Activated CD4-positive, alpha-beta T cell treated with anti-CD3 and anti-CD28 coated beads, Interleukin-2, Interleukin-4, amounts not matched to agents 100 ng/mL and 50 ng/mL, durations not matched to agents 16 hours and 8 hours (primary cell): ENCODE measurements around the gene TTC28.
A peak's percentile ranks its signal among the peaks of the same experiment; 100 is the strongest.
"Not testable (repeated sequence)": the region's sequence is repeated elsewhere in the genome, so short reads cannot be mapped to it uniquely, and the experiment has no call there.

Experiments
- DNase-seq: peaks from one replicate; pipeline ENCODE4 v3.0.0-alpha.2; 2020; ENCODE audit warnings: low spot score

TTC28 gene

DNA sequence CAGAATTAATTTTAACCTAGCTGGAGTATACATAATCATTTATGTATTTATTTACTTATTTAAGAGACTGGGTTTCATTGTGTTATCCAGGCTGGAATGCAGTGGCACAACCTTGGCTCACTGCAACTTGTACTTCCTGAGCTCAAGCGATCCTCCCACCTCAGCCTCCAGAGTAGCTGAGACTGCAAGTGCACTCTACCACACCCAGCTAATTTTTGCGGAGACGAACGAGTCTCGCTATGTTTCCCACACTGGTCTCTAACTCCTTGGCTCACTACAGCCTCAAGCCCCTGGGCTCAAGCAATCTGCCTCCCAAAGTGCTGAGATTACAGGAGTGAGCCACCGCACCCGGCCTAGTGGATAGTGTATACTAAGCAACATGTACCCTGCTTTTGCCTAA is 1.5 kb downstream of the TTC28 start:
- DNase-seq = not testable (repeated sequence)

DNA sequence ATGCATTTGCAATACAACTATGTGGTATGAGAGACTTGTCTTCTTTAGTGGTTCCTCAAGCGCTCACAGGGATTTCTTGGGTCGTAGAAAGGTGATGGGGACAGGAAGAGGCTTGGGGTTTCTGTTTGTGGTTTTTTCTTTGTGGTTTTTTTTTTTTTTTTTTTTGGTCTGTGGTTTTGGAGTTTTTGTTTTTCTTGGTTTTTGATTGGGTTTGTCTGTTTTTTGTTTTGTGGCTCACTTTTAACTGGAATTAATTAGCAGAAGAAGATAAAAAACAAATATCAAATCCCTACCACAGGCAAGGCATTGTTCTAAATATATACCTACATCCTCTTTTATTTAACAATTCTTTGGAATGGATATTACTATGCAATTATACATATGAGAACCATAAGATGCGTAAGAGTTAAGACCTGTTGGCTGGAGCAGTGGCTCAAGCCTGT is 5.5 kb downstream of the TTC28 start:
- DNase-seq = peak; percentile 62

DNA sequence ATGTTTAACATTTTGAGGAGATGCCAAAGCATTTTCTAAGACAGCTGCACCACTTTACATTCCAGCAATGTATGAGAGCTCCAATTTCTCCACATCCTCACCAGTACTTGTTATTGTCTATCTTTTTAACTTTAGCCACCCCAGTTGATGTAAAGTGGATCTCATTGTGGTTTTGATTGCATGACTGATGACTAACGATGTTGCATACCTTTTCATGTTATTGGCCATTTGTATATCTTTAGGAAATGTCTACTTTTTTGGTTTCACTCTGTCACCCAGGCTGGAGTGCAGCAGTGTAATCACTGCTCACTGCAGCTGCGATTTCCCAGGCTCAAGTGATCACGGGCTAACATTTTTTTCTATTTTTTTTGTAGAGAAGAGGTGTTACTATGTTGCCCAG is 8.9 kb downstream of the TTC28 start:
- DNase-seq = no peak

DNA sequence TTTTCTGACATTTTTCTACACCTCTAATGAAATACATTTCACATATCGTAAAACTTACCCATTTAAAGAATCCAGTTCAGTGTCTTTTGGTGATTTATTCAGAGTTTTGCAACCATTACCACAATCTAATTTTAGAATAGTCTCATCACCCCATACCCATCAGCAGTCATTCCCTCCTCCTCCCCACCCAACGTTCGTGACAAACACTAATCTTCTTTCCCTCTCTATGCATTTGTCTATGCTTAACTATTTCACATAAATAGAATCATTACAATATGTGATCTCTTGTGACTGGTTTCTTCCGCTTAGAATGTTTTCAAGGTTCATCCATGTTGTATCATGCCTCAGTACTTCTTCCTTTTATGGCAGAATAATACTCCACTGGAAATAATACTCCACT is 9.5 kb downstream of the TTC28 start:
- no peak for DNase-seq

DNA sequence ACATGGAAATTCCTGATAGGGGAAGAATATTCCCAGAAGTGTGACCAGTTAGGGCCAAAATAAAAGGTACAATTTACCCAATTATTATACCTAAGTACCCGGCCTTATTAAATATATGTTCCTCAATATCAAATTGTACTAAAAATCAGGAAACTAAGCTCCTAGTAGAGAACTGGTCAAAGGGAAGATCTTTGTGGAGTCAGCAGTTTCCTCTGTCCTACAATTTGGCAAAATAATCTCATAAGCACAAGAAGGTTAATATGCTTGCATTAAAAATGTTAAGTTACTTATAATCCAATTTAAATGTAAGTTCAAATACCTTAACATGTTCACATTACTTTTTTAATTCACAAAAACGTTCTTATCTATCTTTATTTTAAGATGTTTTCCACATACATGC is 10.3 kb downstream of the TTC28 start:
- no peak for DNase-seq

DNA sequence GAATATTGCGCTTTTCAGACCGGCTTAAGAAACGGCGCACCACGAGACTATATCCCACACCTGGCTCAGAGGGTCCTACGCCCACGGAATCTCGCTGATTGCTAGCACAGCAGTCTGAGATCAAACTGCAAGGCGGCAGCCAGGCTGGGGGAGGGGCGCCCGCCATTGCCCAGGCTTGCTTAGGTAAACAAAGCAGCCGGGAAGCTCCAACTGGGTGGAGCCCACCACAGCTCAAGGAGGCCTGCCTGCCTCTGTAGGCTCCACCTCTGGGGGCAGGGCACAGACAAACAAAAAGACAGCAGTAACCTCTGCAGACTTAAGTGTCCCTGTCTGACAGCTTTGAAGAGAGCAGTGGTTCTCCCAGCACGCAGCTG is 16.1 kb downstream of the TTC28 start:
- DNase-seq = not testable (repeated sequence)

DNA sequence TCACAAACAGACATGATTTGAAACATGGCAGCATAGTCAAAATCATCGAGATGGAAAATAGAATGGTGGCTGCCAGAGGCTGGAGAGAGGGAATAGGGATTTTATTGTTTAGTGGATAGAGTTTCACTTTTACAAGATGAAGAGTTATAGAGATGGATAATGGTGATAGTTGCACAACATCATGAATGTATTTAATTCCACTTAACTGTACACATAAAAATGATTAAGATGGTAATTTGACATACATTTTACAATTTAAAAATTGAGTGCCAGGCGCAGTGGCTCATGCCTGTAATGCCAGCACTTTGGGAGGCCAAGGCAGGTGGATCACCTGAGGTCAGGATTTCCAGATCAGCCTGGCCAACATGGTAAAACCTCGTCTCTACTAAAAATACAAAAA is 21.2 kb downstream of the TTC28 start:
- no peak for DNase-seq

DNA sequence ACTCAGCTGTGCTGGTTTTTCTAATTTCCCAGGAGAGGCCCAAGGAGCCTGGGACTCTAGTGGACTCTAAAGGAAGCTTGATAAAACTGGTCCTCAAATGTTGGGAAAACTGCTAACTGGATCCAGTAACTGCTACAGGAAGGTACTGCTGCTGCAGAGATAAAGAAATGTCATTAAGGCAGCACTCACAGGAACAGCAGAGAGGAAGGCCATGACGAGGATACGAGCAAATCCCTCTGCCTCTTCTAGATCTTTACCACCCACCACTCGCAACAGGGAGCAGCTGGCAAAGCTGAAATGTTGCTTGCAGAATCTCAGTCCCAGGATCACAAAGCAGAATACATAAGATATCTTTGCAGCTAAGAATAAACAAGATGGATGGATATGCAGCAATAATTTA is 23.5 kb downstream of the TTC28 start:
- no peak for DNase-seq

DNA sequence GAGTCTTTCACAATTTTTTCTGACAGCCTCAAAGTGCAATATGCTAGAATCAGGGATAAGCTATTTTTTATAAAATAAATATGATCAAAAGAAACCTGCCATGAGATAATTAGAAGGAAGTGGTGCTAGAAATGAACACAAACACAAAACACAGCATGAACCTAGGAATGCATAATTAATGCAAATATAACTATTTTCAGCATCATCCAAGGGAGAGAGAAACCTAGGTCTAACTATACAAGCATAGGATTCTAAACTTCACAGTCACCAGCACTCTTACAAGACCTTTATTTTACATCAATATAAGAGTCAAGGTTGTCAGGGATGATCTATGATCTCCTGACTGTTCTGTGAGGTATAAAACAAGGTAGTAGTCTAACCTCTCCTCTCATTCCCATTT is 29.2 kb downstream of the TTC28 start:
- DNase-seq = no peak

DNA sequence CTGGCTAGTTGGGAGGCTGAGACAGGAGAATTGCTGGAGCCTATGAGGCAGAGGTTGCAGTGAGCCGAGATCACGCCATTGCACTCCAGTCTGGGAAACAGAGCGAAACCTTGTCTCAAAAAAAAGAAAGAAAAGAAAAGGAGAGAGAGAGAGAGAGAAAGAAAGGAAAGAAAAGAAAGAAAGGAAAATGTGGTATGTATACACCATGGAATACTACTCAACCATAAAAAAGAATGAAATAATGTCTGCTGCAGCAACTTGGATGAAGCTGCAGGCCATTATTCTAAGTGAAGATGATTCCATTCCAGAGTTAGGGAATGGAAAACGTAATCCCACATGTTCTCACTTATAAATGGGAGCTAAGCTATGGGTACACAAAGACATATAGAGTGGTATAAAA is 30.8 kb downstream of the TTC28 start:
- no peak for DNase-seq

DNA sequence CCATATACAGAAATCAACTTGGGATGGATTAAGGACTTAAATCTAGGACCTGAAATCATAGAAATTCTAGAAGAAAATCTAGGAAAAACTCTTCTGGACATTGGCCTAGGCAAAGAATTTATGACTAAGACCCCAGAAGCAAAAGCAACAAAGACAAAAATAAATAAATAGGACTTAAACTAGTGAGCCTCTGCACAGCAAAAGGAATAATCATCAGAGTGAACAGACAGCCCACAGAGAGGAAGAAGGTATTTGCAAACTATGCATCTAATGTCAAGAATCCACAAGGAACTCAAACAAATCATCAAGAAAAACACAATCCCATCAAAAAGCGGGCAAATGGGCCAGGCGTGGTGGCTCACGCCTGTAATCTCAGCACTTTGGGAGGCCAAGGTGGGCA is 32.4 kb downstream of the TTC28 start:
- DNase-seq = no peak

DNA sequence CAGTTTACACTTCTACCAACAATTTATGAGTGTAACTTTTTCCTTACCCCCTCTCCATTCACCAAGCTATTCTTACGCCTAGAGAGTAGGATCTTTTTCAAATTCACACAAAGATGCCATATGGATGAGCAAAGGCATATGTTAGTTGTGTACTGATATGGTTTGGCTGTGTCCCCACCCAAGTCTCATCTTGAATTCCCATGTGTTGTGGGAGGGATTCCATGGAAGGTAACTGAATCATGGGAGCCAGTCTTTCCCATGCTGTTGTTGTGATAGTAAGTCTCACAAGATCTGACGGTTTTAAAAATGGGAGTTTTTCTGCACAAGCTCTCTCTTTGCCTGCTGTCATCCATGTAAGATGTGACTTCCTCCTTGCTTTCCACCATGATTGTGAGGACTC is 40.3 kb downstream of the TTC28 start:
- DNase-seq = no peak

DNA sequence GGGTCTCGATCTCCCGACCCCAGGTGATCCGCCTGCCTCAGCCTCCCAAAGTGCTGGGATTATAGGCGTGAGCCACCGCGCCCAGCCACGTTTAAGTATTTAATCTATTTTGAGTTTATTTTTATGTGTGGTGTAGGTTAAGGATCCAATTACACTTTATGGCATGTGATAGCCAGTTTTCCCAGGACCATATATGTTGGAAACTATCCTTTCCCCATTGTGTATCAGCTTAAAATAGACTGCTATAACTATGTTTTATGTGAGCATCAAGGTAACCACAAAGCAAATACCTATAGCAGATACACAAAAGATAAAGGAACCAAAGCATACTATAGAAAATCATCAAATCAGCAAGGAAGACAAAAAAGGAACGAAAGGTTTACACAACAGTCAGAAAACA is 42.4 kb downstream of the TTC28 start:
- DNase-seq = no peak

DNA sequence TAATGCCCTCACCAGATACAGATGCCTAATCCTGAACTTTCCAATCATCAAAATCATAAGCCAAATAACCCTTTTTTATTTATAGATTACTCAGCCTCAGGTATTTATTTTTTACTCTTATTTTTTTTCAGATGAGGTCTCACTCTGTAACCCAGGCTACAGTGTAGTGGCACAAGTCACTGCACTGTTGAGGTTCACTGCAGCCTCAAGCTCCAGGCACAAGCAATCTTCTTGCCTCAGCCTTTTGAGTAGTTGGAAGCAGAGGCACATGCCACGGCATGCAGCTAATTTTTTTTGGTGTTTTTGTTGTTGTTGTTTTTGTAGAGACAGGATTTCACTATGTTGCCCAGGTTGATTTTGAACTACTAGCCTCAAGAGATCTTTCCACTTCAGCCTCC is 49.5 kb downstream of the TTC28 start:
- DNase-seq = no peak

DNA sequence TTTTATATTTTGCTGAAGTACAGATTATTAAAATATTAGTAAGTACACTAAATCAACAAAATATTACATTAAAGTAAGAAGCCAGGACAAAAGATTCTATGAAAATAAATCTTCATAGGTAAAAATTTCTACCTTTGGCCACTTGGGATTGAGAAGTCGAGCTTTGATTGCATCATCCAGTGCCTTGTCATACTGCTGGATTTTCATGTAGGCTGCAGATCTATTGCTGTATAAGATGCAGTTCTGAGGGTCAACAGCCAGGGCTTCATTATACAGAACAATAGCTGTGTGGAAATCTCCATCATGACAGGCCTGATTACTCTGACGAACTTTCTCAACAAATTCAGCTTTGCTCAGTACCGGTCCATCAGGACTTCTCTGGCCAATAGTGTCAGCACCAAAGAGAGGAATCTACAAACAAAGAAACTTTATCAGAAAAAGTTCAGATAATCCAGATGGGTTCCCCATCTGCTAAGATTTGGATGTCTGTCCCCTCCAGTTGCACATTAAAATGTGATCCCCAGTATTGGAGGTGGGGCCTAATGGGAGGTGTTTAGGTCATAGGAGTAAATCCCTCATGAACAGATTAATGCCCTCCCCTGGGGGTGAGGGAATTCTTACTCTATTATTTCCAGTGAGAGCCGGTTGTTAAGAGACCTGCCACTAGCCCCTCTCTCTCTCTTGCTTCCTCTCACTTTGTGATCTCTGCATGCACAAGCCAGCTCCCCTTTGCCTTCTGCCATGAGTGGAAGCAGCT is 50.0 kb downstream of the TTC28 start:
- no peak for DNase-seq

DNA sequence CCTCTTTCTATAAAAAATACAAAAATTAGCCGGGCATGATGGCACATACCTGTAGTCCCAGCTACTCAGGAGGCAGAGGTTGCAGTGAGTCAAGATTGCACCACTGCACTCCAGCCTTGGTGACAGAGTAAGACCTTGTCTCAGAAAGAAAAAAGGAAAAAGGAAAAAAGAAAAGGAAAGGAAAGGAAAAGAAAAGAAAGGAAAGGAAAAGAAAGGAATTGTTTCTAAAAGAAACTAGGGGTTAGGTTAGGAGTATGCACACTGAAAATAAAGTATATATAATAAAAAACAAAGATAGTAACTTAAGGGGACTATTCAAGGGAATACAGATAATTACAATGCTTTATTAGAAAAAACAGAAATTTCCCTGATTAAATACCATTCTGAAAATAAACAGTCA is 50.9 kb downstream of the TTC28 start:
- DNase-seq = no peak

DNA sequence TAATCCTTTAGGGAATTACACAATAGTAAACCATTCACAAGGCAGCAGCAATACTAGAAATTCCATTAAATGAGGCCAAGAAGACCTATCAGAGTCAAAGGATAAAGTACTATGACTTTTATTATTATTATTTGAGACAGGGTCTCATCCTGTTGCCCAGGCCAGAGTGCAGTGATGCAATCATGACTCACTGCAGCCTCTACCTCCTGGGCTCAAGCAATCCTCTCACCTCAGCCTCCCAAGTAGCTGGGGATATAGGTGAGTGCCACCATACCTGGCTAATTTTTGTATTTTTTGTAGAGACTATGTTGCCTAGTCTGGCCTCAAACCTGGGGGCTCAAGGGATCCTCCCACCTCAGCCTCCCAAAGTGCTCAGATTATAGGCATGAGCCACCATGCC is 51.8 kb downstream of the TTC28 start:
- DNase-seq = no peak

DNA sequence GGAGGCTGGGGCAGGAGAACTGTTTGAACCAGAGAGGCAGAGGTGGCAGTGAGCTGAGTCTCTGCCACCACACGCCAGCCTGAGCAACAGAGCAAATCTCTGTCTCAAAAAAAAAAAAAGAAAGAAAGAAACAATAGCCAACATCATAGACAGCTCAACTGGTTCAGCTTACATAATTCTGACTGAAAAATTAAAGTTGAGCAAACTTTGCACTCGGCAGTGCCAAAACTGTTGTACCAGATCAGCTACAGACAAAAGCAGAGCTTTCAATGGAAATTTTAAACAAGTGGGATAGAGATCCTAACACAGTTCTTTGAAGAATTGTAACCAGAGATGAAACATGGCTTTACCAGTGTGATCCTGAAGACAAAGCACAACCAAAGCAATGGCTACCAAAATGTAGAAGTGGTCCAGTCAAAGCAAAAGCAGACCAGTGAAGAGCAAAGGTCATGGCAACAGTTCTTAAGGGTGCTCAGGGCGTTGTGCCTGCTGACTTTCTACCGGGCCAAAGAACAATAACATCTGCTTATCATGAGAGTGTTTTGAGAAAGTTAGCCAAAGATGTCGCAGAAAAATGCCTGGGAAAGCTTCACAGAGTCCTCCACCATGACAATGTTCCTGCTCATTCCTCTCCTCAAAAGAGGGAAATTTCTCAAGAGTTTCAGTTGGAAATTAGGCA is 59.3 kb downstream of the TTC28 start:
- DNase-seq = no peak

DNA sequence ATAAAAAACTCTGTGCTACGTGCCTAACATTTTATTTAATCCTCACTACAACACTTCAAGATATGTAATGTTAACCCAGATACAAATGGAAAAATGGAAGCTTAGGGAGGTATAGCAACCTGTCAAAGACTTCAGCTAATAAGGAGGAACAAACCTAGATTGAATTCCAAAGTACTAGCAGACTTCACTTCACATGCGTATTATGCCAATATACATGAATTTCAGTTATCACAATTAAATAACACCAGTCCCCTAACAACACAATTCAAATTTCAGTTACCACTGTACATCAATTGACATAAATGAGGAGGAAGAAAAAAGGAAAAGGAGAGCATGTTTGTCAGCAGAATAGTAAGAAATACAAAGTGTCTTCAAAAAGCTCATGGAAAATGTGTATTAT is 60.4 kb downstream of the TTC28 start:
- no peak for DNase-seq

DNA sequence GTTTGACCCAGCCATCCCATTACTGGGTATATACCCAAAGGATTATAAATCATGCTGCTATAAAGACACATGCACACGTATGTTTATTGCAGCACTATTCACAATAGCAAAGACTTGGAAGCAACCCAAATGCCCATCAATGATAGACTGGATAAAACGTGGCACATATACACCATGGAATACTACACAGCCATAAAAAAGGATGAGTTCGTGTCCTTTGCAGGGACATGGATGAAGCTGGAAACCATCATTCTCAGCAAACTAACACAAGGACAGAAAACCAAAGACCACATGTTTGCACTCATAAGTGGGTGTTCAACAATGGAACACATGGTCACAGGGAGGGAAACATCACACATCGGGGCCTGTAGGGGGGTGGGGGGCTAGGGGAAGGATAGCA is 64.2 kb downstream of the TTC28 start:
- not testable (repeated sequence) for DNase-seq

DNA sequence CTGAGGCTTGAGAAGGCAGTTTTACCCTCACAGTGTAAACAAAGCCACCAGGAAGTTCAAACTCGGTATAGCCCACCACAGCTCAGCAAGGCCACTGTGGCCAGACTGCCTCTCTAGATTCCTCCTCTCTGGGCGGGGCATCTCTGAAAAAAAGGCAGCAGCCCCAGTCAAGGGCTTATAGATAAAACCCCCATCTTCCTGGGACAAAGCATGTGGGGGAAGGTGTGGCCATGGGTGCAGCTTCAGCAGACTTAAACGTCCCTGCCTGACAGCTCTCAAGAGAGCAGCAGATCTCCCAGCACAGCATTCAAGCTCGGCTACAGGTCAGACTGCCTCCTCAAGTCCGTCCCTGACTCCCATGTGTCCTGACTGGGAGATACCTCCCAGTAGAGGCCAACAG is 69.7 kb downstream of the TTC28 start:
- DNase-seq = no peak

DNA sequence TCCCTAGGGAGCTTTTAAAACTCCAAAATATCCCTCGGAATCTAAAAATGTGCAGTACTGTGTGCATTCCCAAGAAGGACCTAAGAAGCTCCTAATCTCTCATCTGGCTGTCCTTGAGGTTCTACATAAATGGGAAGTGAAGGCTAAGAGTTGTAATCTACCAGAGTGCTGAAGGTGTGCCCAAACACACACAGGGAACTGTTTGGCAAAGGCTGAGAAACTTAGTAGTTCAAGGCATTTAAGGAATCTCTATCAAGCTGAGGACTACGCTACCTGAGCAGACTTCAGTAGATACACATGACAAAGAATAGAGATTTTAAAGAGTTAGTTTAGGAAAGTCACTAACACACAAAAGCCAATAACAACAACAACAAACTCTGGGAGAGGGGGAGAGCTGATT is 71.1 kb downstream of the TTC28 start:
- DNase-seq = no peak

DNA sequence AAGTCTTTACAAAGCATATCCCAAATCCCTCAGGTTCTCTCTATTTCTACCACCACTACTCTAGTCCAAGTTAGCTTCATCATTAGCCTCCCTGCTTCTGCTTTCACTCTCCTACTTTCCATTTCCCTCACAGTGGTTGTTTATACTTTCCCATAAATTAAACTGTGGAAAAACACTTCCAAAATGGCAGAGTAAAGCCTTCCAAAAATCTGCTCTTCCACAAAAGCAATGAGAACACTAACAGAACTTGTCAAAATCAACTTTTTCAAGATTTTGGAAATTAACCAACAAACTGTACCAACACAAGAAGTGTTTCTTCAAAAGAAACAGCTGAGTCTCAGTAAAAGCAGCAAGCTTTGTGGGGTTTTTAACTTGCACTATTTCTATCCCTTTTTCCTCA is 71.8 kb downstream of the TTC28 start:
- no peak for DNase-seq
